ENCODE measurements around the gene GSS.

GSS gene

GRCh38 chr20:34998331-34998950 is 42.8 kb upstream of the GSS start:
- Histone ChIP-seq H2AFZ (ENCODE audit: low read depth, low read length) (no peak overlapping the region), H3K9me3 (ENCODE audit: low read length) (peaks cover under 1% of the 10 kb centered on the region), H3K36me3 (ENCODE audit: insufficient read depth, low read length) (peaks cover 87% of the 10 kb centered on the region), H3K4me3 (ENCODE audit: low read length) (no peak overlapping the region), H3K27me3 (ENCODE audit: insufficient read depth, low read length) (no peaks in the 10 kb centered on the region), H3K4me1 (ENCODE audit: insufficient read depth, low read length) (no peaks in the 10 kb centered on the region)

- Histone ChIP-seq H3K4me3 (ENCODE audit: low read length) (no peak overlapping the region), H3K9me3 (ENCODE audit: low read length) (peaks cover 3% of the 10 kb centered on the region), H3K4me1 (ENCODE audit: insufficient read depth, low read length) (no peaks in the 10 kb centered on the region), H3K36me3 (ENCODE audit: insufficient read depth, low read length) (peaks cover 87% of the 10 kb centered on the region), H2AFZ (ENCODE audit: low read depth, low read length) (no peak overlapping the region), H3K27me3 (ENCODE audit: insufficient read depth, low read length) (no peaks in the 10 kb centered on the region)
These were observed 42.2 kb upstream of the GSS start for GRCh38 chr20:34997774-34998173.

- Histone ChIP-seq H2AFZ (ENCODE audit: low read depth, low read length) (no peak overlapping the region), H3K27me3 (ENCODE audit: insufficient read depth, low read length) (no peaks in the 10 kb centered on the region), H3K4me3 (ENCODE audit: low read length) (no peak overlapping the region), H3K36me3 (ENCODE audit: insufficient read depth, low read length) (peaks cover 82% of the 10 kb centered on the region), H3K9me3 (ENCODE audit: low read length) (peaks cover 3% of the 10 kb centered on the region), H3K4me1 (ENCODE audit: insufficient read depth, low read length) (no peaks in the 10 kb centered on the region)
These were observed 41.5 kb upstream of the GSS start for GRCh38 chr20:34997131-34997561.

GRCh38 chr20:34996243-34997028 is 40.8 kb upstream of the GSS start:
- Histone ChIP-seq H3K4me1 (ENCODE audit: insufficient read depth, low read length) (no peaks in the 10 kb centered on the region), H3K36me3 (ENCODE audit: insufficient read depth, low read length) (peaks cover 75% of the 10 kb centered on the region)

GRCh38 chr20:34995696-34996095 is 40.1 kb upstream of the GSS start:
- Histone ChIP-seq H3K4me3 (ENCODE audit: low read length) (no peak overlapping the region), H3K27me3 (ENCODE audit: insufficient read depth, low read length) (no peaks in the 10 kb centered on the region), H3K36me3 (ENCODE audit: insufficient read depth, low read length) (peaks cover 67% of the 10 kb centered on the region), H3K9me3 (ENCODE audit: low read length) (peaks cover 3% of the 10 kb centered on the region), H2AFZ (ENCODE audit: low read depth, low read length) (no peak overlapping the region), H3K4me1 (ENCODE audit: insufficient read depth, low read length) (no peaks in the 10 kb centered on the region)

More at GRCh38 chr20:34996243-34997028, 40.8 kb upstream of the GSS start:
- Histone ChIP-seq H2AFZ (ENCODE audit: low read depth, low read length) (no peak overlapping the region), H3K27me3 (ENCODE audit: insufficient read depth, low read length) (no peaks in the 10 kb centered on the region), H3K9me3 (ENCODE audit: low read length) (peaks cover 3% of the 10 kb centered on the region), H3K4me3 (ENCODE audit: low read length) (no peak overlapping the region)

- Histone ChIP-seq H3K4me1 (ENCODE audit: insufficient read depth, low read length) (no peaks in the 10 kb centered on the region), H2AFZ (ENCODE audit: low read depth, low read length) (no peak overlapping the region)
These were observed 39.6 kb upstream of the GSS start for GRCh38 chr20:34995192-34995591.

GRCh38 chr20:34994509-34995131 is 39.0 kb upstream of the GSS start:
- Histone ChIP-seq H3K4me3 (ENCODE audit: low read length) (no peak overlapping the region), H3K27me3 (ENCODE audit: insufficient read depth, low read length) (no peaks in the 10 kb centered on the region), H3K4me1 (ENCODE audit: insufficient read depth, low read length) (no peaks in the 10 kb centered on the region), H3K9me3 (ENCODE audit: low read length) (peaks cover 3% of the 10 kb centered on the region), H2AFZ (ENCODE audit: low read depth, low read length) (no peak overlapping the region), H3K36me3 (ENCODE audit: insufficient read depth, low read length) (peaks cover 58% of the 10 kb centered on the region)

More at GRCh38 chr20:34995192-34995591, 39.6 kb upstream of the GSS start:
- no peaks in the 10 kb centered on the region for H3K27me3 ChIP-seq (ENCODE audit: insufficient read depth, low read length)
- peaks cover 64% of the 10 kb centered on the region for H3K36me3 ChIP-seq (ENCODE audit: insufficient read depth, low read length)
- H3K4me3 ChIP-seq (ENCODE audit: low read length) = no peak overlapping the region
- peaks cover 3% of the 10 kb centered on the region for H3K9me3 ChIP-seq (ENCODE audit: low read length)

GRCh38 chr20:34993941-34994508 is 38.4 kb upstream of the GSS start:
- Histone ChIP-seq H3K27me3 (ENCODE audit: insufficient read depth, low read length) (no peaks in the 10 kb centered on the region), H3K9me3 (ENCODE audit: low read length) (peaks cover 3% of the 10 kb centered on the region), H3K4me3 (ENCODE audit: low read length) (no peak overlapping the region), H3K36me3 (ENCODE audit: insufficient read depth, low read length) (peaks cover 53% of the 10 kb centered on the region), H2AFZ (ENCODE audit: low read depth, low read length) (no peak overlapping the region), H3K4me1 (ENCODE audit: insufficient read depth, low read length) (no peaks in the 10 kb centered on the region)

- H2AFZ ChIP-seq (ENCODE audit: low read depth, low read length) = no peak overlapping the region
- H3K27me3 ChIP-seq (ENCODE audit: insufficient read depth, low read length) = no peaks in the 10 kb centered on the region
- H3K36me3 ChIP-seq (ENCODE audit: insufficient read depth, low read length) = peaks cover 43% of the 10 kb centered on the region
- no peaks in the 10 kb centered on the region for H3K4me1 ChIP-seq (ENCODE audit: insufficient read depth, low read length)
- no peak overlapping the region for H3K4me3 ChIP-seq (ENCODE audit: low read length)
- peaks cover 3% of the 10 kb centered on the region for H3K9me3 ChIP-seq (ENCODE audit: low read length)
These were observed 37.3 kb upstream of the GSS start for GRCh38 chr20:34992751-34993417.

GRCh38 chr20:34990661-34991214 is 35.1 kb upstream of the GSS start:
- Histone ChIP-seq H2AFZ (ENCODE audit: low read depth, low read length) (no peak overlapping the region), H3K4me3 (ENCODE audit: low read length) (no peak overlapping the region), H3K4me1 (ENCODE audit: insufficient read depth, low read length) (no peaks in the 10 kb centered on the region), H3K27me3 (ENCODE audit: insufficient read depth, low read length) (no peaks in the 10 kb centered on the region), H3K9me3 (ENCODE audit: low read length) (peaks cover 3% of the 10 kb centered on the region), H3K36me3 (ENCODE audit: insufficient read depth, low read length) (peaks cover 30% of the 10 kb centered on the region)

GRCh38 chr20:34990231-34990630 is 34.6 kb upstream of the GSS start:
- Histone ChIP-seq H2AFZ (ENCODE audit: low read depth, low read length) (no peak overlapping the region), H3K27me3 (ENCODE audit: insufficient read depth, low read length) (no peaks in the 10 kb centered on the region), H3K4me1 (ENCODE audit: insufficient read depth, low read length) (no peaks in the 10 kb centered on the region), H3K9me3 (ENCODE audit: low read length) (peaks cover 3% of the 10 kb centered on the region), H3K4me3 (ENCODE audit: low read length) (no peak overlapping the region), H3K36me3 (ENCODE audit: insufficient read depth, low read length) (peaks cover 24% of the 10 kb centered on the region)

- peaks cover 3% of the 10 kb centered on the region for H3K9me3 ChIP-seq (ENCODE audit: low read length)
- no peak overlapping the region for H2AFZ ChIP-seq (ENCODE audit: low read depth, low read length)
- H3K4me1 ChIP-seq (ENCODE audit: insufficient read depth, low read length) = no peaks in the 10 kb centered on the region
- H3K4me3 ChIP-seq (ENCODE audit: low read length) = no peak overlapping the region
- no peaks in the 10 kb centered on the region for H3K27me3 ChIP-seq (ENCODE audit: insufficient read depth, low read length)
- H3K36me3 ChIP-seq (ENCODE audit: insufficient read depth, low read length) = peaks cover 19% of the 10 kb centered on the region
These were observed 34.1 kb upstream of the GSS start for GRCh38 chr20:34989670-34990069.

Measured in neuron (in vitro differentiated cells).